LNCaP clone FGC (cell line): ENCODE results near the gene EYA3.

Experiments
- DNase-seq: peaks from one replicate; pipeline ENCODE4 v3.0.0-alpha.2; 2011; ENCODE audit warnings: low read depth
- H3K4me3 ChIP-seq: 2 replicates; pipeline ENCODE4 v1.5.1; 2011; ENCODE audit warnings: mild to moderate bottlenecking, low read depth, low read length, control low read depth
- CTCF ChIP-seq: IDR thresholded peaks from 2 replicates; pipeline ENCODE4 v1.5.1; 2012; ENCODE audit warnings: mild to moderate bottlenecking; ENCODE audit not compliant: control insufficient read depth, insufficient read depth; ENCODE audit errors: extremely low read depth

EYA3 gene

GRCh38 chr1:27936370-27936769, 152.0 kb downstream of the EYA3 start:
- no peak for DNase-seq
- H3K4me3 ChIP-seq = no peak overlapping the region
- no peak for TF ChIP-seq CTCF

GRCh38 chr1:27935721-27936120, 152.7 kb downstream of the EYA3 start:
- peak overlapping the region; percentile 78 for H3K4me3 ChIP-seq
- no peak for DNase-seq
- TF ChIP-seq CTCF = no peak

- peak within 1 kb of the TSS; percentile 78 for H3K4me3 ChIP-seq
- TF ChIP-seq CTCF = peak; percentile 18; the same call in 1 of the 2 replicates
- peak; percentile 82 for DNase-seq
Measured at GRCh38 chr1:27934818-27935549, 153.4 kb downstream of the EYA3 start, which contains the start of gene SMPDL3B. Gene SMPDL3B (plus strand): TSS chr1:27935000. CDS start chr1:27935184, 184 bp downstream.

GRCh38 chr1:27931759-27932158, 156.7 kb downstream of the EYA3 start:
- no peak for TF ChIP-seq CTCF
- H3K4me3 ChIP-seq = no peak overlapping the region
- DNase-seq = no peak

GRCh38 chr1:27931184-27931583, 157.2 kb downstream of the EYA3 start:
- no peak for TF ChIP-seq CTCF
- DNase-seq = no peak

GRCh38 chr1:27928216-27928954, 160.0 kb downstream of the EYA3 start:
- no peak for TF ChIP-seq CTCF
- no peak for DNase-seq
- H3K4me3 ChIP-seq = no peak overlapping the region

More at GRCh38 chr1:27931184-27931583, 157.2 kb downstream of the EYA3 start:
- no peak overlapping the region for H3K4me3 ChIP-seq
